SW 1271 (cell line): ENCODE results near the gene PDZD4.

Experiments used
- DNase-seq, 2 experiments: peaks; one replicate each; lab custom pipeline; 2025; lab: John Stamatoyannopoulos, UW

PDZD4 gene

GRCh38 chrX:153829799-153830639 is at the start of gene PDZD4:
PDZD4 (minus strand) TSS chrX:153830544; CDS start chrX:153830298, 246 bp downstream.
- DNase-seq = no peak

GRCh38 chrX:153879741-153880439 is 49.5 kb upstream of the PDZD4 start:
- no peak for DNase-seq

- no peak for DNase-seq
Observed at GRCh38 chrX:153878969-153879653, 48.8 kb upstream of the PDZD4 start.

- no peak for DNase-seq
Observed at GRCh38 chrX:153878345-153878744, 48.0 kb upstream of the PDZD4 start.

- no peak for DNase-seq
Observed at GRCh38 chrX:153877571-153878261, 47.4 kb upstream of the PDZD4 start.

GRCh38 chrX:153876112-153876491 is 45.8 kb upstream of the PDZD4 start:
- DNase-seq = no peak

- DNase-seq = no peak
Observed at GRCh38 chrX:153875391-153876111, 45.2 kb upstream of the PDZD4 start.

- DNase-seq = no peak
Observed at GRCh38 chrX:153874366-153875125, 44.2 kb upstream of the PDZD4 start.

GRCh38 chrX:153874085-153874365 is 43.7 kb upstream of the PDZD4 start:
- no peak for DNase-seq

GRCh38 chrX:153873282-153874084 is 43.1 kb upstream of the PDZD4 start:
- DNase-seq = no peak

GRCh38 chrX:153871946-153872878 is 41.9 kb upstream of the PDZD4 start:
- DNase-seq = no peak

GRCh38 chrX:153871451-153871850 is 41.1 kb upstream of the PDZD4 start:
- DNase-seq = no peak

GRCh38 chrX:153870791-153871360 is 40.5 kb upstream of the PDZD4 start:
- DNase-seq = no peak

- DNase-seq = no peak
Observed at GRCh38 chrX:153870288-153870690, 39.9 kb upstream of the PDZD4 start.

GRCh38 chrX:153869473-153870287 is 39.3 kb upstream of the PDZD4 start:
- no peak for DNase-seq

- no peak for DNase-seq
Observed at GRCh38 chrX:153868576-153869472, 38.5 kb upstream of the PDZD4 start.

- no peak for DNase-seq
Observed at GRCh38 chrX:153867671-153868070, 37.3 kb upstream of the PDZD4 start.
